OCI-LY7 (cell line): ENCODE measurements around the gene TTLL6. TPM values are rescaled to one million over a fixed set of nuclear protein-coding genes. Genes with fewer than 3 reads are reported as not detected.
"Not testable (repeated sequence)": the region's sequence is repeated elsewhere in the genome, so short reads cannot be mapped to it uniquely, and the experiment has no call there.

Experiments used
- BruUV-seq: library from RNA; stranded (reverse); fragments of 400-500 nt; replicated peaks from 2 replicates; lab custom pipeline; 2021; lab: Mats Ljungman, UMichigan
- CTCF ChIA-PET: fragments of 300-600 bp; sonication (Branson Sonifier 250); formaldehyde crosslinking; loops from one replicate; lab custom pipeline; 2022; ENCODE audit warnings: antibody characterized with exemption; ENCODE audit not compliant: unreplicated experiment; lab: Charles Lee
- POLR2A ChIA-PET: fragments of 300-600 bp; sonication (Branson Sonifier 250); formaldehyde crosslinking; loops from one replicate; lab custom pipeline; 2022; ENCODE audit warnings: antibody characterized with exemption; lab: Charles Lee
- DNase-seq: peaks from one replicate; pipeline ENCODE4 v3.0.0-alpha.2; 2015; ENCODE audit warnings: low spot score
- H2AFZ ChIP-seq: fragments of 200-600 bp; sonication (generic), shearing (Covaris generic); 2 replicates; pipeline ENCODE4 v1.6.1; 2014; ENCODE audit warnings: mild to moderate bottlenecking, antibody characterized with exemption, low read length, moderate library complexity
- H3K27ac ChIP-seq: fragments of 200-600 bp; sonication (generic); 2 replicates; pipeline ENCODE4 v1.5.1; 2014; ENCODE audit warnings: mixed run types, low read depth, mild to moderate bottlenecking, moderate library complexity, low read length, inconsistent platforms; ENCODE audit not compliant: poor library complexity, severe bottlenecking
- H3K36me3 ChIP-seq: fragments of 200-600 bp; sonication (generic); 2 replicates; pipeline ENCODE4 v1.6.1; 2014; ENCODE audit warnings: mild to moderate bottlenecking, antibody characterized with exemption, low read length, moderate library complexity, mixed read lengths; ENCODE audit not compliant: insufficient read depth
- H3K4me1 ChIP-seq: fragments of 200-600 bp; sonication (generic); 2 replicates; pipeline ENCODE4 v1.5.1; 2014; ENCODE audit warnings: mild to moderate bottlenecking, low read length; ENCODE audit not compliant: insufficient read depth, poor library complexity, severe bottlenecking
- H3K4me2 ChIP-seq: fragments of 200-600 bp; sonication (generic); 2 replicates; pipeline ENCODE4 v1.6.1; 2014; ENCODE audit warnings: mild to moderate bottlenecking, low read length
- H3K4me3 ChIP-seq: fragments of 200-600 bp; sonication (generic); 2 replicates; pipeline ENCODE4 v1.5.1; 2014; ENCODE audit warnings: mild to moderate bottlenecking, low read depth, low read length; ENCODE audit not compliant: poor library complexity, severe bottlenecking
- H3K79me2 ChIP-seq: fragments of 200-600 bp; sonication (generic); 2 replicates; pipeline ENCODE4 v1.6.1; 2016; ENCODE audit warnings: low read depth, mild to moderate bottlenecking, low read length, moderate library complexity, mixed read lengths; ENCODE audit not compliant: insufficient read depth
- H3K9me2 ChIP-seq: fragments of 200-600 bp; sonication (generic); 2 replicates; pipeline ENCODE4 v1.6.1; 2016; ENCODE audit warnings: mild to moderate bottlenecking, low read length, mixed read lengths; ENCODE audit not compliant: insufficient read depth
- H3K9me3 ChIP-seq: fragments of 200-600 bp; sonication (generic); 2 replicates; pipeline ENCODE4 v1.6.1; 2014; ENCODE audit warnings: mild to moderate bottlenecking, mixed run types, low read length, mixed read lengths
- H4K20me1 ChIP-seq: fragments of 200-600 bp; sonication (generic); 2 replicates; pipeline ENCODE4 v1.6.1; 2014; ENCODE audit warnings: mild to moderate bottlenecking, antibody characterized with exemption, low read length, moderate library complexity, mixed read lengths; ENCODE audit not compliant: insufficient read depth
- CTCF ChIP-seq: fragments of 200-600 bp; sonication (generic); conservative IDR thresholded peaks from 2 replicates; pipeline ENCODE4 v1.5.1; 2014; ENCODE audit warnings: mild to moderate bottlenecking, antibody characterized with exemption, low read length, moderate library complexity, mixed read lengths
- EZH2phosphoT487 ChIP-seq: fragments of 200-600 bp; sonication (generic); IDR thresholded peaks from 2 replicates; pipeline ENCODE4 v1.6.1; 2018; ENCODE audit warnings: low read depth, borderline replicate concordance, mild to moderate bottlenecking, mixed run types, antibody characterized with exemption, low read length, moderate library complexity, mixed read lengths
- intact Hi-C: fragments of 100-400 bp; cut with micrococcal nuclease; formaldehyde crosslinking; loops from one replicate; pipeline ENCODE4 v1.10.0; 2022; ENCODE audit not compliant: unreplicated experiment
- total RNA-seq, 2 experiments: library from RNA; depleted of rRNA in 1 of 2; stranded (reverse); fragments of >200 nt in 1 of 2; shearing (Covaris generic) in 1 of 2; gene quantifications; 2 replicates each; pipeline ENCODE4 v1.2.3, GENCODE V29; 2014 to 2022

The TTLL6 gene
- total RNA-seq, 2 experiments from 2014 or later = not detected

DNA sequence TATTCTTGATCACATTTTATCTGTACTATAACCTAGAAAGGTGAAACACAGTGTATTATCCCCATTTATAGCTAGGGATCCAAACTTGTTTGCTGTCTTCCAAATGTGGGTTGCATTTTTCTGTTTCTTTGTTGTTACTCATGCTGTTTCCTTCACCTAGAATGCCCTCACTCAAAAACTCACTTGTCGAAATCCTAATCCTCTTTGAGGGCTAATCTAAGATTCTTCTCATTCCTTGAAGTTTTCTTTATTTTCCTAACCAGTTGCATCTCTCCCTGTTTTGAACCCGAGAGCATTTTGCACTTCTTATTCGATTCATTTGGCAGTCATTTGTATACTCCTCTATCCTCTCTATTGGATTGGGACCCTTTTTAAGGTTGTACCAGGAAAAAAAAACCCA is 23.4 kb upstream of the TTLL6 start:
- ChIA-PET CTCF (no interaction called here), POLR2A (no interaction called here)
- Histone ChIP-seq H3K36me3 (peaks cover 10% of the 10 kb centered on the region), H2AFZ (no peak overlapping the region), H3K4me2 (no peak overlapping the region), H3K4me1 (peaks cover 5% of the 10 kb centered on the region), H3K4me3 (no peak overlapping the region), H3K9me3 (no peaks in the 10 kb centered on the region), H4K20me1 (no peaks in the 10 kb centered on the region), H3K9me2 (no peaks in the 10 kb centered on the region), H3K27ac (no peak overlapping the region), H3K79me2 (no peaks in the 10 kb centered on the region)
- intact Hi-C loops = no loop called here
- TF ChIP-seq CTCF (no peak), EZH2phosphoT487 (no peak)
- BruUV-seq = no TSS peak
- no peak for DNase-seq

GRCh38 chr17:48837458-48837857 is 20.4 kb upstream of the TTLL6 start:
- POLR2A ChIA-PET = interaction anchor here (1.7 kb wide), 1 partner anchor 47 kb away, joined by 4 read pairs; no protein-coding TSS in a partner anchor
- H3K4me2 ChIP-seq, intact Hi-C loops, H3K27ac ChIP-seq, H4K20me1 ChIP-seq, H3K9me2 ChIP-seq, H2AFZ ChIP-seq, DNase-seq, H3K9me3 ChIP-seq, H3K36me3 ChIP-seq, H3K79me2 ChIP-seq, H3K4me1 ChIP-seq, CTCF ChIA-PET, H3K4me3 ChIP-seq, BruUV-seq: not testable (repeated sequence)

GRCh38 chr17:48835971-48836370 is 18.9 kb upstream of the TTLL6 start:
- no peak for TF ChIP-seq CTCF
- TF ChIP-seq EZH2phosphoT487 = no peak
- Histone ChIP-seq H3K4me1 (peaks cover 8% of the 10 kb centered on the region), H4K20me1 (no peaks in the 10 kb centered on the region), H2AFZ (no peak overlapping the region), H3K36me3 (no peaks in the 10 kb centered on the region), H3K9me3 (no peaks in the 10 kb centered on the region), H3K4me2 (no peak overlapping the region), H3K4me3 (no peak overlapping the region), H3K27ac (no peak overlapping the region), H3K9me2 (no peaks in the 10 kb centered on the region), H3K79me2 (peaks cover 6% of the 10 kb centered on the region; the same call in 1 of the 2 replicates)
- DNase-seq = no peak
- CTCF ChIA-PET = no interaction called here
- intact Hi-C loops = no loop called here
- BruUV-seq = no TSS peak
- POLR2A ChIA-PET = interaction anchor here (0.6 to 1.7 kb wide), 4 partner anchors 16 to 49 kb away, joined by 3 to 5 read pairs (median 4); no protein-coding TSS in a partner anchor
